Effector memory CD4-positive, alpha-beta T cell (primary cell): ENCODE results near the gene ARL6IP5.

Experiments
- DNase-seq, 3 donors: peaks; one replicate each; pipeline ENCODE4 v3.0.0-alpha.2; 2020
- H3K27ac ChIP-seq: 2 replicates; pipeline ENCODE4 v1.7.0; 2013; ENCODE audit warnings: mild to moderate bottlenecking, low read length, moderate library complexity; ENCODE audit not compliant: insufficient read depth, poor library complexity, severe bottlenecking
- H3K27me3 ChIP-seq: replicated peaks from 2 replicates; pipeline ENCODE4 v1.7.0; 2013; ENCODE audit warnings: mild to moderate bottlenecking, low read length; ENCODE audit not compliant: insufficient read depth, control insufficient read depth, poor library complexity, severe bottlenecking
- H3K36me3 ChIP-seq: 2 replicates; pipeline ENCODE4 v1.7.0; 2013; ENCODE audit warnings: mild to moderate bottlenecking, low read length, moderate library complexity; ENCODE audit not compliant: control insufficient read depth, insufficient read depth
- H3K4me1 ChIP-seq: 2 replicates; pipeline ENCODE4 v1.7.0; 2013; ENCODE audit warnings: low read length, mild to moderate bottlenecking; ENCODE audit not compliant: control insufficient read depth, insufficient read depth, poor library complexity, severe bottlenecking
- H3K4me3 ChIP-seq: 2 replicates; pipeline ENCODE4 v1.7.0; 2013; ENCODE audit warnings: low read length, low read depth, mild to moderate bottlenecking; ENCODE audit not compliant: insufficient read depth, poor library complexity, severe bottlenecking
- H3K9me3 ChIP-seq: 2 replicates; pipeline ENCODE4 v1.7.0; 2013; ENCODE audit warnings: mild to moderate bottlenecking, low read length, moderate library complexity; ENCODE audit not compliant: control insufficient read depth

Gene ARL6IP5

DNA sequence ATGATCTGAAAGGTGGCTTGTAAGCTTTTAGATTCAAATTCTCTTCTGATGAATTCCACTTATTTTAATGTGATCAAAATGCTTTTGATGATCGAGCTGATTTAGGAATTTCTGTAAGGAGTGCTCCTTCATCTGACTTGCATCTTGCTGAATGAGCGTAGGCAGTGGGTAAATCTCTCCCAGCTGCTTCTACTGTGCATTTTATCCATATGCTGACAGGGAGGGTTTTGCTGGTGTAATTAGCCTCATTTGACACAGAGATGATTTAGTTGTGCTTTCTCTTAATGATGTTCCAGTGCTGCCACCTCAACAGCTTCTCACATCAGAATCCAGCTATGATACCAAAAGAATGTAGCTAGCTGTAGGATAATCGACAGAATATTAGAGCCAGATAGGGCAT, 41.5 kb downstream of the ARL6IP5 start:
- Histone ChIP-seq H3K4me1 (no peaks in the 10 kb centered on the region), H3K36me3 (no peaks in the 10 kb centered on the region), H3K9me3 (no peaks in the 10 kb centered on the region), H3K4me3 (no peak overlapping the region), H3K27me3 (no peaks in the 10 kb centered on the region), H3K27ac (no peak overlapping the region)
- DNase-seq: no peak

DNA sequence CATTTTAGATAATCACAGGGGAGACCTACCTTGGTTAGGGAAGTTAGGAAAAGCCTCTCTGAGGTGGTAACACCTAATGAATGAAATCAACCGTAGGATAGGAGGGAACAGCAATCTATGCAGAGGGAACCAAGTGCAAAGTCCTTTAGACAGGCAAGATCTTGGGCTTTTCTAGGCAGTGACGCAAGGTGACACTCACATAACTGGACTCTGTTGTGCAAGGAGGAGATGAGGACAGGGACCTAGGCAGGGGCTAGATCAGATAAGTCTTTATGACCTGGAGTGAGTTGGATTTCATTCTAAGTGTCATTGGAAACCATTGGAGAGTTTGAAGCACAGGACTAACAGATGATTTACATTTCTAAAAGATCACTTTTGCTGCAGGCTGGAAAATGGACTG, 42.3 kb downstream of the ARL6IP5 start:
- no peak for DNase-seq
- H3K36me3 ChIP-seq: no peaks in the 10 kb centered on the region
- H3K9me3 ChIP-seq: no peaks in the 10 kb centered on the region
- H3K4me1 ChIP-seq: no peaks in the 10 kb centered on the region
- no peak overlapping the region for H3K27ac ChIP-seq
- H3K4me3 ChIP-seq: no peak overlapping the region
- H3K27me3 ChIP-seq: no peaks in the 10 kb centered on the region

DNA sequence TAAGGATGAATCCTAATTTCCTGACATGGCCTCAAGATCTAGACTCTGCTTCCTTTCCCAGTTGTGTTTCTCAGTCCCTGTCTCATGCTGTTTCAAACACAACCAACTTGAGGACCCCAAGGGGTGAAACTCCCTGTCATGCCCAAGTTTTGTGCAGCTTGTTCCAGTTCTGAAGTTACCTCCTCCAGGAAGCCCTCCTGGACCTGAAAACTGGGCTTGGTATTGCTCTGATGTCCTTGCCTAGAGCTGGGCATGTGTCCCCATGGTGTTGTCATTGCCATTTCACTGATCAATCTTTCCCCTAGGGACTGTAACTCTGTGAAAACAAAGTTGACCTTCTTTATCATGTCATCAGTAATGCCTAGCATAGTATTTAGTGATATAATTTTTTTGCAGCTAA, 43.8 kb downstream of the ARL6IP5 start:
- no peak overlapping the region for H3K27ac ChIP-seq
- no peak overlapping the region for H3K4me3 ChIP-seq
- no peaks in the 10 kb centered on the region for H3K36me3 ChIP-seq
- no peaks in the 10 kb centered on the region for H3K27me3 ChIP-seq
- no peaks in the 10 kb centered on the region for H3K4me1 ChIP-seq
- no peak for DNase-seq
- H3K9me3 ChIP-seq: no peaks in the 10 kb centered on the region

DNA sequence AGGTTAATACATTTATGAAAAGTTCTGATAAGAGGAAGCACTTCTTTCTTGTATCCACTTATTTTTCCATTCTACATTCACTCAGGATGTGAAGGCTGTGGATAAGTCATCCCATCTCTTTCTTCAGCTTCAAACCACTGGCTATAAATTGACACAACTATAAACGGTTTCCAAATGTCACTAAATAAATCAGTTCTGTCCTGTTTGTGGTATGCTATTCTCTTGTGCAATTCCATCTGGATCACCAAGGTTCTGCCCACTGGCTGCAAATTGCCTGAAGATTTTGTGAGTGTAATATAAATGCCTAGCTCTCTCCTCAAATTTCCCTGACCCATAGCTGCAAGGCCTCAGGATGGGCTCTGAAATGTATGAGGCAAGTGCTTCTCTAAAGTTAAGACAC, 44.8 kb downstream of the ARL6IP5 start:
- no peak for DNase-seq
- H3K9me3 ChIP-seq: no peaks in the 10 kb centered on the region
- H3K4me1 ChIP-seq: no peaks in the 10 kb centered on the region
- no peaks in the 10 kb centered on the region for H3K27me3 ChIP-seq
- no peaks in the 10 kb centered on the region for H3K36me3 ChIP-seq
- no peak overlapping the region for H3K27ac ChIP-seq
- H3K4me3 ChIP-seq: no peak overlapping the region

DNA sequence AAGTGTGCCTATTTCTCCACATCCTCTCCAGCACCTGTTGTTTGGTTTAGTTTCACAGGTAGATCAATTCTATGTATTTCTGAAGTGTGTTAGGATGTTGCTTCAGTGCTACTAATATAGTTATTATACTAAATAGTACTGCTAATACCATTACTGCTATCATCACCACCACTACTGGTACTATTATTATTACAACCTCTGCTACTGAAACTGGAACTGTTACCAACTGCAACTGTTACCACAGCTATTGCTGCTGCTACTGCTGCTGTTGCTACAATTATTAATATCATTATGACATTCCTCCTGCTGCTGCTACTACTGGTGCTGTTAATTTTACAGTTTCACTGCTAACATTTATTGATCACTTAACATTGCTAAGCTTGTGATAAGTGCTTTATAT, 46.0 kb downstream of the ARL6IP5 start:
- DNase-seq: no peak
- no peaks in the 10 kb centered on the region for H3K27me3 ChIP-seq
- H3K36me3 ChIP-seq: no peaks in the 10 kb centered on the region
- no peaks in the 10 kb centered on the region for H3K4me1 ChIP-seq
- no peaks in the 10 kb centered on the region for H3K9me3 ChIP-seq
- no peak overlapping the region for H3K4me3 ChIP-seq
- H3K27ac ChIP-seq: no peak overlapping the region

DNA sequence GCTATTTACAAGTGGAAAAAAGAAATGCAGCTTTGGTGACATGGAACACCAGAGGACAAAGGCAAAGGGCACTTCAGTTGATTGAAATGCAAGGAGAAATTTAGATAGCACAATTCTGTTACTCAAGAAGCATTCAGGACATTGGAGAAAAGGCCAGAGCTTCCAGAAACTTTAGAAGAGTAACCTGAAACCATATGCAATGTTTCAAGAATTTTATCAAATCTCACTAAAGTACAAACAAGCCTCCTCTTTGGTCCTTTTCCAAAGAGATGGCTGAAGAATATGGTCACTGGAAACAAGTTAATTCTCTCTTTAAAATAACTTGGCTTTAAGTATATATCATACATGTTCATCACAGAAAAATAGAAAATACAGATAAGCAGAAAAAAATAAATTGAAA, 52.3 kb downstream of the ARL6IP5 start:
- Histone ChIP-seq H3K27ac (no peak overlapping the region), H3K4me3 (no peak overlapping the region), H3K27me3 (no peaks in the 10 kb centered on the region), H3K4me1 (no peaks in the 10 kb centered on the region), H3K9me3 (no peaks in the 10 kb centered on the region), H3K36me3 (no peaks in the 10 kb centered on the region)
- no peak for DNase-seq

DNA sequence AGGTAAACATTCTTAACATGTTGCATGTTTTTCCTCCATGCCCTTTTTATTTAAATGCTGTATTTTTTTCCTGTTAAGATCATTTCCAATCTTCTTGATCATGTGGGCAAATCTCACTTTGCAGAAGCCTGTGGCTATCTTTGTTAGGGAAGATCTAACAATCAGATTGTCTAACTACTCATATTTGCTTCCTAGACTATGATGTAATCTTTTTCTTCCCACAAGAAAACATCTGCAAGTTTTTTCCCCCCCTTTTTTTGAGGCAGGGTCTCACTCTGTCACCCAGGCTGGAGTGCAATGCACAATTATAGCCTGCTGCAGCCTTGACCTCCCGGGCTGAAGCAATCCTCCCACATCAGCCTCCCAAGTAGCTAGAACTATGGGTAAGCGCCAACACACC, 52.7 kb downstream of the ARL6IP5 start:
- H3K4me3 ChIP-seq: no peak overlapping the region
- no peaks in the 10 kb centered on the region for H3K36me3 ChIP-seq
- H3K27me3 ChIP-seq: no peaks in the 10 kb centered on the region
- H3K27ac ChIP-seq: no peak overlapping the region
- no peaks in the 10 kb centered on the region for H3K4me1 ChIP-seq
- no peaks in the 10 kb centered on the region for H3K9me3 ChIP-seq
- no peak for DNase-seq

DNA sequence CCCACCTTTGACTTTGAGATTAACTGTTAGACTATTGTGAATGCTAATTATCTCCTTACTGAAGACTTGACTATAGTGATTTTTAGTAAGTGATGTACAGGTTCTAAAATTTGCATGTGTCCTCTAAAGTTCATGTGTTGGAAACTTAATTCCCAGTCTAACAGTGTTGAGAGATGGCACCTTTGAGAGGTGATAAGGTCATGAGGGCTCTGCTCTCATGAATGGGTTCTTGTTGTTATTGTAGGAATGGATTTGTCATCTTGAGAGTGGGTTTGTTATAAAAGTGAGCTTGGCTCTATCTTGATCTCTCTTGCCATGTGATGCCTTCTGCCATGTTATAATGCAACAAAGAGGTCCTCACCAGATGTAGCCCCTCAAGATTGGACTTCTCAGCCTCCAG, 56.6 kb downstream of the ARL6IP5 start:
- no peak for DNase-seq
- H3K9me3 ChIP-seq: no peaks in the 10 kb centered on the region
- no peaks in the 10 kb centered on the region for H3K4me1 ChIP-seq

DNA sequence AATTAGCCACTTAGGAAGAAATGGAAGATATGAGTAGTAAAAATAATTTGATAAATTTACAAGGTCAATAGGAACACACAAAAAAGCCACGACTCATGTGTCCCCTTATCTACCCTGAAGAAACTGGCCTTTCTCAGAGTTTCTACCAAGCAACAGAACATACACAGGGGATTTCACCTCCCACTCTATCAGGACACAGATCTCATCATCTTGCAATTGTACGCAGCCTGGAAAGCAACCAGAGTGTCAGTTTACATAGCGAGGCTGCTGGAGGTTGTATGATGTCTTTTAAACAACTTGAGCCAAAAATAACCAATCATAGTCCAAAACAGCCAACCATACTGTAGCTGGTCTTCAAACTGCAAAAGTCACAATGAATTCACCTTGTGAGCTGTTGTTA, 57.4 kb downstream of the ARL6IP5 start:
- Histone ChIP-seq H3K9me3 (no peaks in the 10 kb centered on the region), H3K4me3 (no peak overlapping the region), H3K4me1 (no peaks in the 10 kb centered on the region), H3K27ac (no peak overlapping the region), H3K36me3 (no peaks in the 10 kb centered on the region), H3K27me3 (no peaks in the 10 kb centered on the region)
- DNase-seq: no peak

More for the DNA sequence above, 56.6 kb downstream of the ARL6IP5 start:
- Histone ChIP-seq H3K36me3 (no peaks in the 10 kb centered on the region), H3K27ac (no peak overlapping the region), H3K4me3 (no peak overlapping the region), H3K27me3 (no peaks in the 10 kb centered on the region)

DNA sequence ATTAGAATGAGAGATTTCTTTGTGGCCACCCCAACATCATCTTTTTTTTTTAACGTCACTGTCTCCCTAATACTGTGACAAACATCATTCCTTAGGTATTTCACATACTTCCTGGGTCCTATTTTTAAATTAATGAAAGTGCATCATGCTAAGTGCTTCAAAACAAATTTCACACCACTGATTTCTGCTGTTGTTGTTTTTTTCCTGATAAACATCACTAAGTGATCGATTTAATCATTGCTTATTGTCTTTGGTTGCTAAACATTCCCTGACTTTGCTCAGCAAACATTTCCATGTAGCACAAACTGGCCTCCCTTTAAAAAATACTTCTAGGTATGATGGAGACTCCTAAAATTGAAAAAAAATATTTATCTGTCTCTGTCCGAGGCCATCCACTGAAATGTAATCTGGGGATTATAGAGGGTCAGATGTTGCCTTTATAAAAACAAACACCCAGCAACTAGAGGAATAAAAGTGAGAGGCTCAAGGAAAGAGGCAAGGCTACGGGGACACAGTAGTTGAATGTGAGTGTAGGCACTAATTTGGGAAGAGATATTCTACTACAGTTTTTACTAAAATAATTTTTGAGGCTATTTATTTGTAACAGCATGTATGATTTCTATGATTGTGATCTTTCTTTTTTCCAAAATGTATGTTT, 58.2 kb downstream of the ARL6IP5 start:
- Histone ChIP-seq H3K27me3 (no peaks in the 10 kb centered on the region), H3K9me3 (no peaks in the 10 kb centered on the region), H3K4me3 (no peak overlapping the region), H3K4me1 (no peaks in the 10 kb centered on the region), H3K27ac (no peak overlapping the region), H3K36me3 (no peaks in the 10 kb centered on the region)
- no peak for DNase-seq
